Stomach (tissue), 4 donors: Measurements from ENCODE around the gene PCMT1.

Experiments
- POLR2A ChIP-seq, 4 donors: fragments of 450-650 bp; IDR thresholded peaks; one replicate each; pipeline ENCODE4 v1.6.1; 2016; ENCODE audit warnings: antibody characterized with exemption in 4 of 4, control low read depth in 2 of 4, mild to moderate bottlenecking in 1 of 4, moderate library complexity in 1 of 4
- POLR2AphosphoS5 ChIP-seq, 3 donors: sonication (generic); formaldehyde crosslinking; IDR thresholded peaks; one replicate each; pipeline ENCODE4 v1.6.1; 2016; ENCODE audit warnings: antibody characterized with exemption in 3 of 3
- TF ChIP-seq, protein P1 (sequence below), 7 experiments: fragments of 450-650 bp in 4 of 7; fragments of 200-600 bp in 3 of 7; sonication (generic) in 3 of 7; IDR thresholded peaks; one replicate each; pipeline ENCODE4 v1.5.1; 2016 to 2019; ENCODE audit warnings: antibody characterized with exemption in 7 of 7, control low read depth in 2 of 7, mild to moderate bottlenecking in 1 of 7

DNA sequence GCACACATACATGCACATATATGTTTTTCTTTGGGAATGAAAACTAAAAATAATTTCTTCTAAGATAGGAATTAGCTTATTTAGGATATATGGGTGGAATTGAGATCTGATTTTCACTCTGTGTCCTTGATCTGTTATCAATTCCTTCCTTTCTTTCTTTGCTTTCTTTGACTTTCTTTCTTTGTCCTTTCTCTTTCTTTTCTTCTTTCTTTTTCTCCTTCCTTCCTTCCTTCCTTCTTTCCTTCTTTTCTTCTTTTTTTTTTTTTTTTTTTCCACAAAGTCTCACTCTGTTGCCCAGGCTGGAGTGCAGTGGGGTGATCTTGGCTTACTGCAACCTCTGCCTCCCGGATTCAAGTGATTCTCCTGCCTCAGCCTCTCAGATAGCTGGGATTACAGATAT is 28.1 kb downstream of the PCMT1 start:
- TF ChIP-seq, protein P1, sequence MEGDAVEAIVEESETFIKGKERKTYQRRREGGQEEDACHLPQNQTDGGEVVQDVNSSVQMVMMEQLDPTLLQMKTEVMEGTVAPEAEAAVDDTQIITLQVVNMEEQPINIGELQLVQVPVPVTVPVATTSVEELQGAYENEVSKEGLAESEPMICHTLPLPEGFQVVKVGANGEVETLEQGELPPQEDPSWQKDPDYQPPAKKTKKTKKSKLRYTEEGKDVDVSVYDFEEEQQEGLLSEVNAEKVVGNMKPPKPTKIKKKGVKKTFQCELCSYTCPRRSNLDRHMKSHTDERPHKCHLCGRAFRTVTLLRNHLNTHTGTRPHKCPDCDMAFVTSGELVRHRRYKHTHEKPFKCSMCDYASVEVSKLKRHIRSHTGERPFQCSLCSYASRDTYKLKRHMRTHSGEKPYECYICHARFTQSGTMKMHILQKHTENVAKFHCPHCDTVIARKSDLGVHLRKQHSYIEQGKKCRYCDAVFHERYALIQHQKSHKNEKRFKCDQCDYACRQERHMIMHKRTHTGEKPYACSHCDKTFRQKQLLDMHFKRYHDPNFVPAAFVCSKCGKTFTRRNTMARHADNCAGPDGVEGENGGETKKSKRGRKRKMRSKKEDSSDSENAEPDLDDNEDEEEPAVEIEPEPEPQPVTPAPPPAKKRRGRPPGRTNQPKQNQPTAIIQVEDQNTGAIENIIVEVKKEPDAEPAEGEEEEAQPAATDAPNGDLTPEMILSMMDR (IDR thresholded peaks at IDR 0.05): no peak
- TF ChIP-seq POLR2A (IDR thresholded peaks at IDR 0.05) (no peak), POLR2AphosphoS5 (IDR thresholded peaks at IDR 0.05) (no peak)
